HG02938 (cell line): ENCODE results near the gene ABHD11.
"Not testable (repeated sequence)": the region's sequence is repeated elsewhere in the genome, so short reads cannot be mapped to it uniquely, and the experiment has no call there.

Source experiments
- ATAC-seq: cut with Tn5 transposase; IDR thresholded peaks from one replicate; pipeline ENCODE4 v1.9.1; 2021; ENCODE audit warnings: mild to moderate bottlenecking, moderate library complexity; ENCODE audit not compliant: unreplicated experiment

Gene ABHD11

GRCh38 chr7:73720443-73720842 lies 18.2 kb downstream of the ABHD11 start:
- ATAC-seq, result not testable (repeated sequence)

GRCh38 chr7:73719806-73720169 lies 18.8 kb downstream of the ABHD11 start:
- peak; percentile 4 for ATAC-seq

DNA sequence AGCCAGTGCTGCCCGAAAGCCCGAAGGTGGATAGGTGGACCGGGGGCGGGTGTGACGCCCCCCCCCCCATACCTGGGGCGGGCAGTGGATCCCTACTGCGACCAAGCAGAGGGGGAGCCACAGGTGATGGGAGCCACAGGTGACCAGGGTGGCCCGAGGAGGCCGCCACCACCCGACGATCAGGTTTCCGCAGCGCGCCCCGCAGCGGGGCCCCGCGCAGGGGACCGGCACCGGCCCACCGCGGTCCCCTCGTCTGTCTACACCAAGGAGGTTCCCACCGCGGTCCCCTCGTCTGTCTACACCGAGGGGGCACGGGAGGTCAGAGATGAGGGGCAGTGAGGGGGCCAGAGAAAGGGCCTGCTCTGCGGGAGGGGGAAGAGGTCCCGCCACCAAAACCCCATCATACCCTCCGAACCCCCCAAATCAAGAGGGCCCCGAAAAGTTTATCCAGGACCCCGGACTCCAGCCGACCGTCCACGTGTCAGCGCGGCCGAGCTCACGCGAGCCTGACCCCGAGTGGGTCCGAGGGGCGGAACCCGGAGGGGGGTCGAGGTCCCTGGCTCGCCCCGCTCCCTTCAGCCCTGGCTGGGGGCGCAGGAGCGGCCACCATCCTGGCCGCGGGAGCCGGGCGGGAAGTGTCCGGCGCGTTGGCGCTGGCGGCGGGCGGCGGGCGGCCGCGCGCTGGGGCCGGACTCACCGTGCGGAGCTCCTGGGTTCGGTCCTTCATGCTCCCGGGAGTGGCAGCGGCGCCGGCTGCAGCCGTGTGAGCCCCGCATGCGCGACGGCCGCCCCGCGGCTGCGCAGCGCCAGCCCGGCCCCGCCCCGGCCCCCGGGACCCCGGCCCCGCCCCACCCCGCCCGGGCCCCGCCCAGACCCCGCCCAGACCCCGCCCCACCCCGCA lies 19.4 kb downstream of the ABHD11 start, which contains the start of gene STX1A:
Gene STX1A (minus strand): TSS at position 765 of the 901 bp plus-strand sequence. CDS start 38 bp downstream, at position 727.
- peak; percentile 42 for ATAC-seq

- no peak for ATAC-seq
Observed at GRCh38 chr7:73718438-73718881, 20.1 kb downstream of the ABHD11 start.

DNA sequence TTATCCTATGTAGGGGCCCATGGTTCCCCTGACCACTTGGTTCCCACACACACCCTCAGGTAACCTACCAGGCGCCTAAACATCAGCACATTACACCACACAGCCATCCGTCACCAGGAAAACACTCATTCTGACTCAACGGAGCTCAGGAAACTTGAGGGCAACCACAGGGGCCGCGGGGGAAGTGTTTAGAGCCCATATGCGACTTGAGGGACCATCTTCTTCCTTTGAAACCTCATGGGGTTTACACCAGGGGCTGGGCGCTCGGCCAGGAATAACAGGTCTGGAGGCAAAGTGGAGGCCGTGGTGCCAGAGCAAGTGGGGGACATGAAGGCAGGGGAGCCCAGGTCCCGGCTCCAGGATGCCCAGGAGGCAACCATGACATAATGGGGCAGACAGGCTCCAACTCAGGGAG lies 20.6 kb downstream of the ABHD11 start:
- ATAC-seq, result no peak

DNA sequence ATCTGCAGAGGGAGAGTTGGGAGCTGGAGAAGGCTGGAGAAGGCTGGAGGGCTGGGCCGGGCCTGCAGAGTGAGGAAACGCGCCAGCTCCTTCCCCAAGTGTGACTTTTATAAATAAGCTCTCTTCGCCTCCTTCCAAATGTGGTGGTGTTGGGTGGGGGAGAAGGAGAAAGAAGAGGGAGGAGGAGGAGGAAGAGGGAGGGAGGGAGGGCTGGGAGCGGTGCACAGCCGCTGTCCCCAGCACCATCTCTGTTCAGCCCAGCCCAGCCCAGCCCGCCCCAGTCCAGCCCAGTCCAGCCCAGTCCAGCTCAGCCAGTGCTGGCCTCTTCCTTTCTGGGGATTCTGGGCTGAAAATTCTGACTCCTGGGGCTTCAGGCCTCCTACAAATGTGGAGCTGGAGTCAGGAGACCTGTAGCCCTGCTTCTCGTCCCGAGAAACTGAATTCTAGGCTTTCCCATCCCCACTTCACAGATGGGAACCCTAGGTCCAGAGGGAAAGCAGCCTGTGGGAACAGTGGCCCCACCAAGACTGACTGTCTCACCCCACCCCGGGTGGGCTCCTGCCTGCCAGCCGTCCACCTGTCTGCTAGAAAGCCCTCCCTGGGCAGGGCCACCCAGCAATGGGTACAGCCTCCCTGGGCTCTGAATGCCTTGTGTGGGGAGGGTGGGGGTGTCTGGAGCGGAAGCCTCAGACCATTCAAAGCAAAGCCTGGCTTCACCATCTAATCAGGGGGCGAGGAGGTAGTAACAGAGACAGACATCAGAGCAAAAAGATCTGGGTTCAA lies 21.4 kb downstream of the ABHD11 start:
- no peak for ATAC-seq

DNA sequence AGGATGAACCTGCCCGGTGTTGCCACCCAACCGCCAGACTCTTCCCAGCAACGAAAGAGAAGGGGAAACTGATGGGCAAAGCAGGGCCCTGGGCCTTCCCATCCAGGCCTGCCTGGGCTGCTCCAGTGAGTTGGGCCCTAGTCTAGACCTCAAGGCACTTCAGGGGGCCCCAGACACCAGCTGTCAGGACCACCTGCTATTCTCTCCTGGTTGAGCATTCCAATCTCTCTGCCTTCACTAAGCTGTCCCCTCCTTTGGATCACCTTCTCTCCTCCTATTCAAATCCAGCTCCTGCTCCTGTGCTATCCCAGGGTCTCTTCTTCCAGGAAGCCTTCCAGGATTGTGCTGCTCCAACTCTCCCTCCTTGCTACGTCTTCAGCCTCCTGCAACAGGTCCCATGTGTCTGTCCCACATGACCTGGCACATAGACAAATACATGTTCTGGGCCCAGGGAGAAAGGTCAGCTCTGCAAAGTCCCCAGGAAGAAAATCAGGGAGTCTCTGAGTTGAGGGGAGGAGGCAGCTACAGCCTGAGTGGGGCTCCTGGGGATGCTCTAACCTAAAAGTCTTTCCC lies 22.2 kb downstream of the ABHD11 start:
- no peak for ATAC-seq

- ATAC-seq, result no peak
Observed at GRCh38 chr7:73715648-73716317, 22.8 kb downstream of the ABHD11 start.

DNA sequence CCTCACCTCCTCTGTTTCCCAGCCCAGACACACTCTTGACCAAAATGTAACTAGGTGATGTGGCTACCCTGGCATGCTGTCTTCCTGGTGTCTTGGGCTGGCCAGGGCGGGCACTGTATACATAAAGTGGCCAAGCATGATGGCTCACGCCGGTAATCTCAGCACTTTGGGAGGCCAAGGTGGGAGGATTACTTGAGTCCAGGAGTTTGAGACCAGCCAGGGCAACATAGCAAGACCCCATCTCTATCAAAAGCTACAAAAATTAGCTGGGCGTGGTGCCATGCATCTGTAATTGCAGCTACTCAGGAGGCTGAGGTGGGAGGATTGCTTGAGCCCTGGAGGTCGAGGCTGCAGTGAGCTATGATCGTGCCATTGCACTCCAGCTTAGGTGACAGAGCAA lies 25.3 kb downstream of the ABHD11 start:
- not testable (repeated sequence) for ATAC-seq

DNA sequence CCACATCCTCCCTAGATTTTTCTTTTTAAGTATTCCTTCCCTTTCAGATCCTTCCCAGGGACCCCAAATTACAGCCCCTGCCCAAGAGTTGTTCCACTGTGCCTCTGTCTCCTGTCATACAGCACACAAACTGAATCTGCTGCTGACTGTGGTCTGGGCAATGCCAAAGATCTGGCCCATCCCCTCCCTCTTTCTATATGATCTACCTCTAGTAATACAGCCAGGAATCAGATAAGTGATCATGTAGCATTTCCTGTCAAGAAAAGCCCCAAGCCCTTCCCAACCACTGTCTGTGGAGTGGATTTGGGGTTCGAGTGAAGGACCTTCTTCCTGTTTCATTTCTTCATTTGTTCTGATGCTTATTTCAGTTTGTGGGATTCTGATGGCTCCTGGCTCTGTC lies 25.8 kb downstream of the ABHD11 start:
- no peak for ATAC-seq

- no peak for ATAC-seq
Observed at GRCh38 chr7:73708961-73709549, 29.5 kb downstream of the ABHD11 start.

DNA sequence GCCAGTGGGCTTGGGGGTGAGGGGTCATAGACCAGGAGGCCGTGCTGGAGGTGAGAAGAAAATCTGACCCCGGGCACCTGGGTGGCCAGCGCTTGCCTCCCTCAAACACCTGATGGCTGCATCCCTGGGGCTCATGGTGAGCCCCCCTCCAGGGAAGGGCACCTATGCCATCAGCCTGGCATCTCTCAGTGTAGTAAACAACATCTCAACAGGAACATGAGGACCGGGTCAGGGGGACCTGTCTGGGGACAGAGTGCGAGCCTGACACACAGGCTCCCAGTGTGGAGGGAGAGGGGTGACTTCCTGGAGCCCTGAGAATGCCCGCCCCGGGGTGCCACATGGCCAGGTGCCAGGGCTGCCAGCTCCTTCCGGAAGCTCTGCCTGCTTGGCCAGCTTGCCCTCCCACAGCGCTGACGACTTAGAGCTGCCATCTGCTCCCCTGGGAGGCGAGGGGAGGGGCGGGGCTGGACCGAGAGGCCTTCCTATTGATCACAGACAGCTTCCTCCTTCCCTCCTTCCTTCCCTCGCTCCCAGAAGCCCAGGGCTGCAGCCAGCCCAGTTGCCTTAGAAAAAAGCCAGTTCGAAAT lies 31.5 kb downstream of the ABHD11 start:
- ATAC-seq, result no peak

GRCh38 chr7:73706126-73707044 lies 32.2 kb downstream of the ABHD11 start:
- no peak for ATAC-seq

GRCh38 chr7:73705551-73705920 lies 33.1 kb downstream of the ABHD11 start:
- ATAC-seq, result no peak

DNA sequence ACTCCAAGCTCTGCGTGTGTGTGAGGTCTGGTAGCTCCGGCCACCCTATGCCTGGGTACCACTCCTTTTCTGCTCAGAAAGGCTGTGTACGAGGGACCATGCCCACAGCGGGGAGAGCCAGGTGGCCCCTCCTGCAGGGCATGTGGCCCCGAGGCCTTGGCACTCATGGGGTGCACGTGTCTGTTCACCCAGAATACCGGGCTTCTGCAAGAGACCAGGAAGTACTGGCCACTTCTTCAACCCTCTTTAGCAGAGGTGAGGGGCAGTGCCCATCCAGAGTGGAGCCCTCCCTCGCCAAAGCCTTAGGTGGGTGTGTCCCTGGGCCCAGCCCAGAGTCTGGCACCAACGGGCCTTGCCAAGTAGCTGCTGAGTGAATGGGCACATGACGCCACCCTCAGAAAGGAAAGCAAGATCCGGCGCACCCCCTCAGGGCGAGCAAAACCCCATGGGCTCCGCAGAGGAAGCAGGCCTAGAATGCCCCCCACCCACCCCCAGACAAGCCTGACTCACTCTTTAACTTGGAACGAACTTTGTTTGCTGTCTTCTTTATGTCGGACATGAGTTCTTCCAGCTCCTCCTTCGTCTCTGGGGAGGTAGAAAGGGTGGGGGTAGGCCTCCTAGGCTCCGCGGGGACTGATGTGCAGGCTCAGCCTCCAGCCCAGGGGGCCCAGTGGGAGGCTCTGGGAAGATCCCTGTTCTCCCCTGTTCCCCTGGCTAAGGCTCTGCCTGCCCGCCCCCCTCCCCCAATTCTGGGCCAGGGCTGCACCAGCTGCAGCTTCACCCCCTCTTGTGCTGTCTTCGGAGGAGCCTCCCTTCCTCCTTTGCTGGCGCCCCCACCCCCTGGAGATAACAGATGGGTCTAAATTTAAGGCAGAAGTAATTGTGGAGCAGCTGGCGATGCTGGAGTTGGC lies 33.7 kb downstream of the ABHD11 start:
- ATAC-seq, result no peak

DNA sequence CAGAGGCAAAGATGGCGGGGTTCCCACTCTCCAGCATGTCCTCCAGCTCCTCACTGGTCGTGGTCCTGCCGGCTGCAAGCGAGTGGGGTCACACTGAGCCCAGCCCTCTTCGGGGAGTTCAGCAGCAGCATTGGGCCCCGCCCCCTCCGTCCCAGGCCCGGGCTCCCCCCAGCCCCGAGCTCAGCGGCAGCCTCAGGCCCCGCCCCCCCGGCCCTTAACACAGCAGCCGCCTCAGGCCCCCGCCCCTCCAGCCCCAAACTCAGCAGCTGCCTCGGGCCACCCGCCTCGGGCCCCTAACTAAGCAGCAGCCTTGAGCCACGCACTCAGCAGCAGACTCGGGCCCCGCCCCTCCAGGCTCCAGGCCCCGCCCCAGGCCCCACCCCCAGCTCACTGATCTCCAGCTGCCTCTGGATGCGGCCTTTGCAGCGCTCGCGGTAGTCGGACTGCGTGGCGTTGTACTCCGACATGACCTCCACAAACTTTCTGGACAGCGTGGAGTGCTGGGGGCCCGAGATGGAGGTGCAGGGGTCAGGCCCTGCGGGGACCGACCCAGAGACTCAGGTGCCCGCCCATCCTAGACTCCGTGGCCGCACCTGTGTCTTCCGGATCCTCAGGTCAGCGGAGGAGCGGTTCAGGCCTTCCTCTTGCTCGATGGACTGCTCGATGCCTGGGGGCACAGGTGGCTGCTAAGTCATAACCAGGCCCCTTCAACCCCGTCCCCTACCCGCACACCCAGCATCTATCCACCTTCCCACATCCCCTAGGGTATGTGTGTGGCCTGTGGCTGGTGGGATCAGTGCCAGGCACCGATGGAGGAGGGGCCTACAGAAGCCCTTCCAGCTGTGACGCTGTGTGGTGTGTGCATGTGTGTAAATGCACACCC lies 34.6 kb downstream of the ABHD11 start:
- ATAC-seq, result no peak

DNA sequence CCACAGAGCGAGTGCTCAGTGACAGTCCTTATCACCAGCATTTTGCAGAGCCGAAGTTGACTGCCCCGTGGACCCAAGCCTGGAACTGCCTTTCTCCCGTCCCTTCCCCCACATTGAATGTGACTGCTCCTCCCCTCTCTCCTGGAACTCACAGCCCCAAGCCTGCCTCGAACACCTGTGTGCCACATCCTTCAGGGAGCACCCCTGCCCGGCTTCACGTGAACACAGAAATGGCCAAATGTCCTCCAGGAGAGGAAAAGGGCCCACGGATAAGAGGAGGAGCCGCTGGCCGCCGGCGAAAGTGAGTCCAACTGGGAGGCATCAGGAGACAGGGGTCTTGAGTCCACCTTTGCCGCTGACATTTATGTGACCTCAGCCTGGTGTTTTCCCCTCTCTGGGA lies 35.4 kb downstream of the ABHD11 start:
- no peak for ATAC-seq
